Activated CD4-positive, alpha-beta T cell treated with anti-CD3 and anti-CD28 coated beads, Interleukin-2, amount 10 ng/mL, durations not matched to agents 7 days and 5 days (primary cell): ENCODE data around the gene TRIML2. TPM values are rescaled to one million over a fixed set of nuclear protein-coding genes. Genes with fewer than 3 reads are reported as not detected.

ENCODE experiments used
- CTCF ChIA-PET: fragments of 350-600 bp; sonication (Branson Sonifier 250); formaldehyde crosslinking; loops from one replicate; lab custom pipeline; 2021; ENCODE audit warnings: antibody characterized with exemption; lab: Charles Lee
- POLR2A ChIA-PET: fragments of 350-600 bp; sonication (Branson Sonifier 250); formaldehyde crosslinking; loops from one replicate; lab custom pipeline; 2021; ENCODE audit warnings: antibody characterized with exemption; lab: Charles Lee
- DNase-seq: peaks from one replicate; pipeline ENCODE4 v3.0.0-alpha.2; 2020
- H3K27ac Mint-ChIP-seq: one replicate; pipeline ENCODE4 v1.8.0; 2021; ENCODE audit warnings: mild to moderate bottlenecking, moderate library complexity, mixed read lengths
- H3K27me3 Mint-ChIP-seq: one replicate; pipeline ENCODE4 v1.8.0; 2021; ENCODE audit warnings: mixed read lengths
- H3K36me3 Mint-ChIP-seq: one replicate; pipeline ENCODE4 v1.8.0; 2021; ENCODE audit warnings: low read depth, mixed read lengths
- H3K4me1 Mint-ChIP-seq: one replicate; pipeline ENCODE4 v1.8.0; 2021; ENCODE audit warnings: mixed read lengths
- H3K4me3 Mint-ChIP-seq: one replicate; pipeline ENCODE4 v1.8.0; 2021; ENCODE audit warnings: mild to moderate bottlenecking, moderate library complexity, mixed read lengths
- H3K9me3 Mint-ChIP-seq: one replicate; pipeline ENCODE4 v1.8.0; 2021; ENCODE audit warnings: mixed read lengths
- total RNA-seq, 2 experiments: library from RNA; stranded (reverse); gene quantifications; one replicate each; pipeline ENCODE4 v1.2.3, GENCODE V29; 2021

Gene TRIML2
- total RNA-seq, 2 experiments from 2014 or later: not detected

- CTCF ChIA-PET: no interaction called here
Measured at GRCh38 chr4:188127214-188127874, 17.9 kb upstream of the TRIML2 start.

GRCh38 chr4:188121530-188121929 is 12.1 kb upstream of the TRIML2 start:
- Mint-ChIP-seq H3K4me1 (no peaks in the 10 kb centered on the region), H3K36me3 (no peaks in the 10 kb centered on the region), H3K4me3 (no peak overlapping the region), H3K27me3 (no peaks in the 10 kb centered on the region), H3K9me3 (peaks cover 15% of the 10 kb centered on the region), H3K27ac (no peak overlapping the region)
- ChIA-PET CTCF (no interaction called here), POLR2A (no interaction called here)
- DNase-seq: no peak

More at GRCh38 chr4:188127214-188127874, 17.9 kb upstream of the TRIML2 start:
- H3K4me1 Mint-ChIP-seq: no peaks in the 10 kb centered on the region
- no peak for DNase-seq
- H3K9me3 Mint-ChIP-seq: peaks cover 12% of the 10 kb centered on the region
- POLR2A ChIA-PET: no interaction called here
- peak overlapping the region; percentile 13 for H3K27ac Mint-ChIP-seq
- H3K36me3 Mint-ChIP-seq: no peaks in the 10 kb centered on the region
- no peaks in the 10 kb centered on the region for H3K27me3 Mint-ChIP-seq
- H3K4me3 Mint-ChIP-seq: no peak overlapping the region

- H3K4me1 Mint-ChIP-seq: no peaks in the 10 kb centered on the region
- no peak overlapping the region for H3K4me3 Mint-ChIP-seq
- ChIA-PET POLR2A (no interaction called here), CTCF (no interaction called here)
- no peak for DNase-seq
- peaks cover 11% of the 10 kb centered on the region for H3K9me3 Mint-ChIP-seq
- H3K36me3 Mint-ChIP-seq: no peaks in the 10 kb centered on the region
- no peaks in the 10 kb centered on the region for H3K27me3 Mint-ChIP-seq
- no peak overlapping the region for H3K27ac Mint-ChIP-seq
Measured at GRCh38 chr4:188117631-188118324, 8.4 kb upstream of the TRIML2 start.

DNA sequence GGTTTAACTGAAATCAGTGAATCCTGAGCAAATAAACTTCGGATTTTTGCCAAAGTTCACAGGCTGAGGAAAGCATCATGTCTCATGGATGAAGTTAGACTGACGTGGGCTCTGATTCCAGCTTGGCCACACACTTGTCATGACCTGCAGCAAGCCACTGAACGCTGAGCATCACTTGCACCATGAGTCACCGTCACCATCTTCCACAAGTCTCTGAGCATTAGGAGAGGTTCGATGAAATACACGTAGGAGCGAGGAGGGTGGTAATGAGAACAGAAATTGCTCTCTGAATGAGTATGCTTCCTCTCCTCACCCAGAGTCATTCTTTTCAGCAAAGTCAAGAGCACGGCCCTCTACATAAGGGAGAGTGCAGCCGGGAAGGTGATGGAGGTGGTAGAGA is 3.8 kb upstream of the TRIML2 start:
- Mint-ChIP-seq H3K27ac (no peak overlapping the region), H3K9me3 (peaks cover 10% of the 10 kb centered on the region), H3K36me3 (no peaks in the 10 kb centered on the region), H3K27me3 (no peaks in the 10 kb centered on the region), H3K4me3 (no peak overlapping the region), H3K4me1 (no peaks in the 10 kb centered on the region)
- no peak for DNase-seq
- ChIA-PET CTCF (interaction anchor here (0.6 kb wide), 1 partner anchor 137 kb away, joined by 4 read pairs; no protein-coding TSS in a partner anchor), POLR2A (no interaction called here)

DNA sequence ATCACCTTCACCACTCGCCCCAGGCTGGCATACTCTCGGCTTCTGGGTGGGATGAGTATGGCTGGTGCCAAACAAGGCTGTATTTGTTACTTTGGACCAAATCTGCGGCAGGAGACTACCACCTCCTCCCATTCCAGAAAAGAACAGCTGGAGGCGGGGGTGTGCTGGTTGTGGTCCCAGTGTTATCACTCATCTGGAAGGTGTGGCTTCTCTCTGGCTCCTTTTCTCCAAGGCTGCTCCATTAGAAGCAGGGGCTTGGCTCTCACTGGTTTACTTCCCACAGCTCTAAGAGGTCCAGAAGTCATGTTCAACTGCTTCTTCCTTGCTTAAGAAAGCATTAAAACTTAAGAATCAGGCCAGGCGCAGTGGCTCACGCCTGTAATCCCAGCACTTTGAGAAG is 2.6 kb upstream of the TRIML2 start:
- ChIA-PET POLR2A (no interaction called here), CTCF (no interaction called here)
- Mint-ChIP-seq H3K36me3 (no peaks in the 10 kb centered on the region), H3K9me3 (peaks cover 8% of the 10 kb centered on the region), H3K4me1 (no peaks in the 10 kb centered on the region), H3K4me3 (no peak overlapping the region), H3K27me3 (no peaks in the 10 kb centered on the region), H3K27ac (no peak overlapping the region)
- no peak for DNase-seq

DNA sequence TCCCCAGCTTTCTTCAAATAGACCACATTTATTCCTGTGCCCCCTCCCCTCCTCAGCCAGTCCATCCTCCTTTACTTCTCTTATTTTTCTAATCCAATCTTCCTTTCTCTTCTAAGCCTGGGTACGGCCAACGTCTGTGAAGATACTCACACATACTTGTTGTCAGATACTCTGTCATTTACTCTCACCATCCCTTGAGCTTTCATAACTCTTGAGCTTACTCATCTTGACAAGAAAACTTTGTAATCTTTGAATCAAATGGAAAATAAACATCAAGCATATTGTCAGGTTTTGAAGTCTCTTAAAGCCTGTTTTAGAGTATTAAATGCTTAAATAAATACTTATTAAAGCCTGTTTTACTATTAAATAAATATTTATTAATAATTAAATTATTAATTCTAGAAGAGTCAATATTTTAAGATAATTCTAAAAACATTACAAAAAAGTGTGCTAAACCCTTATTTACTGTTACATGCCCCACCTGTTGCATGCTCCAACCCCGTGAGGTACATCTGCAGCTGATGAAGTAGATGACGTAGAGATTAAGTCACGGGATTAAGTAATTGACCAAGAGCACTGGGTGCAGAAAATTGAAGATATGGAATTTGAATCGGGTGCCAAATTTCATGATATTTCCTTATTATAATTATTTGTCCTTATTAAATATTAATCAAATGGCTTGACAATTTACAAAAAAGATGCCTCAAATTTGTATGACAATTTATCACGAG is 1.5 kb upstream of the TRIML2 start:
- Mint-ChIP-seq H3K9me3 (peaks cover 6% of the 10 kb centered on the region), H3K36me3 (no peaks in the 10 kb centered on the region), H3K4me1 (no peaks in the 10 kb centered on the region), H3K27me3 (no peaks in the 10 kb centered on the region), H3K27ac (no peak overlapping the region), H3K4me3 (no peak overlapping the region)
- CTCF ChIA-PET: no interaction called here
- DNase-seq: no peak
- POLR2A ChIA-PET: no interaction called here

DNA sequence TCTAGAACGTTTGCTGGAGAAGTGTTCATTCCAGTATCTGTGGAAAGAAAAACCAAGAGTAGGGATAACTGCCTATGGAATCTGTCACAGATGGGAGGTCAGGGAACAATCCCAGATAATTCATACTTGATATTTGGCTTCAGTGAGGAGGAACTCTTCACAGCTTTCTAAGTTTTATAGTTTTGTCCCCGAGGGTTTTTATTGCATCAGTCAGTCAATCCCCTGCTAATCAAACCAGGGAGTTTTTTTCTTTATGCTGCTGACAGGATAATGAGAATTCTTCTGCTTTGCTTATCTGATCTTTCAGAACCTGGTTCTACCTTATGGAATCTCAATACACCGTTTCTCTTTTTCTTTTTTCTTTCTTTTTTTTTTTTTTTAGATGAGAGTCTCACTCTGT is 633 bp upstream of the TRIML2 start:
- H3K4me3 Mint-ChIP-seq: no peak overlapping the region
- H3K27me3 Mint-ChIP-seq: no peaks in the 10 kb centered on the region
- POLR2A ChIA-PET: no interaction called here
- peaks cover 6% of the 10 kb centered on the region for H3K9me3 Mint-ChIP-seq
- DNase-seq: no peak
- CTCF ChIA-PET: no interaction called here
- H3K4me1 Mint-ChIP-seq: no peaks in the 10 kb centered on the region
- H3K36me3 Mint-ChIP-seq: no peaks in the 10 kb centered on the region
- H3K27ac Mint-ChIP-seq: no peak overlapping the region

- Mint-ChIP-seq H3K27me3 (no peaks in the 10 kb centered on the region), H3K9me3 (peaks cover 15% of the 10 kb centered on the region), H3K4me3 (no peak overlapping the region), H3K36me3 (no peaks in the 10 kb centered on the region), H3K27ac (no peak overlapping the region), H3K4me1 (no peaks in the 10 kb centered on the region)
- DNase-seq: no peak
- POLR2A ChIA-PET: no interaction called here
- CTCF ChIA-PET: no interaction called here
Measured at GRCh38 chr4:188107931-188108843, 1.2 kb downstream of the TRIML2 start.

GRCh38 chr4:188106454-188106853 is 2.9 kb downstream of the TRIML2 start:
- no peaks in the 10 kb centered on the region for H3K27me3 Mint-ChIP-seq
- H3K4me1 Mint-ChIP-seq: no peaks in the 10 kb centered on the region
- peaks cover 16% of the 10 kb centered on the region for H3K9me3 Mint-ChIP-seq
- no peak overlapping the region for H3K4me3 Mint-ChIP-seq
- H3K27ac Mint-ChIP-seq: no peak overlapping the region
- H3K36me3 Mint-ChIP-seq: no peaks in the 10 kb centered on the region
- POLR2A ChIA-PET: no interaction called here
- CTCF ChIA-PET: no interaction called here
- no peak for DNase-seq

DNA sequence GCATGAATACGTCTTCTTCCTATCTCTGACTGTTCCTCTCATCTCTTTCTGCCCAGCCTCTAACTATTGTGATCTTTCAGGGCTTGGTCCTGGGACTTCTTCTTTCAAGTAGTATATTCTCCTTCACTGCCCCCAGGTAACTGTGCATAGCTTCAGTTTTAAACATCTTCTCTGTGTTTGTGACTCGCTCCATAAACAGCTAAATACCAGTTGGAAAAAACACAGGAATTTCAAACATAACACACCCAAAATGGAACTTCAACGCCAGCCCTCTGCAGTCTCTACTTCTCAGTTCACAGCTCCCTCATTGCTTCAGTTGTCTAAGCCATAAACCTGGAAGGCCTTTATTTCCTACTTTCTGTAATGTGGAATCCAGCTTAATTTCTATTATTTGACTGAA is 16.6 kb downstream of the TRIML2 start:
- POLR2A ChIA-PET: no interaction called here
- H3K4me3 Mint-ChIP-seq: no peak overlapping the region
- CTCF ChIA-PET: no interaction called here

GRCh38 chr4:188086858-188087257 is 22.5 kb downstream of the TRIML2 start:
- CTCF ChIA-PET: no interaction called here
- peaks cover 30% of the 10 kb centered on the region for H3K9me3 Mint-ChIP-seq
- no peaks in the 10 kb centered on the region for H3K36me3 Mint-ChIP-seq
- DNase-seq: no peak
- no peaks in the 10 kb centered on the region for H3K4me1 Mint-ChIP-seq
- no peak overlapping the region for H3K27ac Mint-ChIP-seq
- H3K4me3 Mint-ChIP-seq: no peak overlapping the region
- no peaks in the 10 kb centered on the region for H3K27me3 Mint-ChIP-seq
- POLR2A ChIA-PET: no interaction called here

More for the DNA sequence above, 16.6 kb downstream of the TRIML2 start:
- H3K9me3 Mint-ChIP-seq: peaks cover 26% of the 10 kb centered on the region
- no peak for DNase-seq
- H3K4me1 Mint-ChIP-seq: no peaks in the 10 kb centered on the region
- H3K36me3 Mint-ChIP-seq: no peaks in the 10 kb centered on the region
- H3K27me3 Mint-ChIP-seq: no peaks in the 10 kb centered on the region
- H3K27ac Mint-ChIP-seq: no peak overlapping the region

- Mint-ChIP-seq H3K27ac (no peak overlapping the region), H3K9me3 (peaks cover 17% of the 10 kb centered on the region), H3K4me1 (no peaks in the 10 kb centered on the region), H3K36me3 (no peaks in the 10 kb centered on the region), H3K27me3 (no peaks in the 10 kb centered on the region), H3K4me3 (no peak overlapping the region)
- POLR2A ChIA-PET: no interaction called here
- CTCF ChIA-PET: no interaction called here
- DNase-seq: no peak
Measured at GRCh38 chr4:188082796-188083195, 26.6 kb downstream of the TRIML2 start.
